ENCODE measurements around the gene TFF2.

GRCh38 chr21:42299324-42300044 lies 51.3 kb downstream of the TFF2 start:
- TF ChIP-seq POLR2A (IDR thresholded peaks at IDR 0.05; ENCODE audit: low read depth, low read length) (no peak), POLR2AphosphoS5 (IDR thresholded peaks at IDR 0.05; ENCODE audit: low read depth, low read length) (no peak), TAF1 (IDR thresholded peaks at IDR 0.05; ENCODE audit: low read depth, low read length) (no peak)

Measured in GM12891 (cell line).